HG02943 (cell line): ENCODE results near the gene SLC5A9.
"Not testable (repeated sequence)": the region's sequence is repeated elsewhere in the genome, so short reads cannot be mapped to it uniquely, and the experiment has no call there.

Source experiments
- ATAC-seq: cut with Tn5 transposase; IDR thresholded peaks from one replicate; pipeline ENCODE4 v1.9.1; 2021; ENCODE audit warnings: mild to moderate bottlenecking, low read depth, moderate library complexity; ENCODE audit not compliant: unreplicated experiment

Gene SLC5A9

DNA sequence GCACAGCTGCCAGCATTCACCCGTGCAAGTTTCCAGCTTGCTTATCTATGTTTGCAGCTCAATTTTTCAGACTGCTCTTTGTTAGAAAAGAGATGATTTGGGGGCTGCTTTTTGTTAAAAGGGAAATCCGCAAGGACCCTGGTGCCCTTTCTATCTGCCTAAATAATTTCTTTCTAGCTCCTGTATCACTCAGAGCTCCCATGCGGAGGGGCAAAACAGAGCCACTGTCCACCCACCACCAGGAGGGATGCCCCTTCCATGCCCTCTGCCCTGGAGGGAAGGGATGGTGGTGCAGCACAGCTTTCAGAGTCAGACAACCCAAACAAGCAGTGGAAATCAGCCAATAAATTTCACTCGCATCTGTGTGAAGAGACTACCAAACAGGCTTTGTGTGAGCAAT, 13.9 kb upstream of the SLC5A9 start:
- ATAC-seq: no peak

DNA sequence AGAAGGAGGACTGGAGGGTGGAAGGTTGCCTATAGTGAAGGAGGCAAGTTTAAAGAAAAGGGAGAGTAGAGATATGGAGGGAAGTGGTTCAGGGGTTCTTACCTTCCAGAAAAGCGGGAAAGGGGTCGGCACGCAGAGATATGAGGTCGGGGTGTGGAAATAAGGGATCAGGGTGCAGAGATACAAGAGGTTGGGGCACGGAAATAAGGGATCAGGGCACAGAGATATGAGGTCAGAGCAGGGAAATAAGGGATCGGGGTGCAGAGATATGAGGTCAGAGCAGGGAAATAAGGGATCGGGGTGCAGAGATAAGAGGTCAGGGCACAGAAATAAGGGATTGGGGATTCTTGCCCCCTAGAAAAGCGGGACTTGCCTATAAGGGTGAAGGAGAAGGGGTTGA, 9.1 kb upstream of the SLC5A9 start:
- ATAC-seq: not testable (repeated sequence)

- ATAC-seq: not testable (repeated sequence)
Measured at GRCh38 chr1:48214366-48214765, 8.2 kb upstream of the SLC5A9 start.

- no peak for ATAC-seq
Measured at GRCh38 chr1:48214820-48215219, 7.7 kb upstream of the SLC5A9 start.

- ATAC-seq: no peak
Measured at GRCh38 chr1:48215222-48215621, 7.3 kb upstream of the SLC5A9 start.

- ATAC-seq: no peak
Measured at GRCh38 chr1:48215889-48216288, 6.6 kb upstream of the SLC5A9 start.

DNA sequence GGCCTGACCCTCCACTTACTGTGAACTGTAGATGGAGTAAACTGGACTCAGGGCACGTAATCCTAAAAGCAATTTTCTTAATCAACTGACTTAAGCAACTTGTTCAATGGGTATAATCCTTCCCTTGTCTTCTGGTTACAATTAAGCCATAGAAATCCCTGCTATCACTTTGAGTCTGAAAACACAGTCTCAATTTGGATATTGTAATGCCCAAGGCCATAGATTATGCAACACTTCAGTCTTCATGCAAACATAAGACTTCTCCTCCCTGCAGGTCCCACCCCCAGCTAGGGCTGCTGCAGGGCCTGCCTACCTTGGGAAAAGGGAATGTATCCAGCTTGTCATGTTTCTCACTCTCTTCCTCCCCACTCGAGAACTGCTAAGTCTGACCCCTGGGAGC, 6.2 kb upstream of the SLC5A9 start:
- no peak for ATAC-seq

DNA sequence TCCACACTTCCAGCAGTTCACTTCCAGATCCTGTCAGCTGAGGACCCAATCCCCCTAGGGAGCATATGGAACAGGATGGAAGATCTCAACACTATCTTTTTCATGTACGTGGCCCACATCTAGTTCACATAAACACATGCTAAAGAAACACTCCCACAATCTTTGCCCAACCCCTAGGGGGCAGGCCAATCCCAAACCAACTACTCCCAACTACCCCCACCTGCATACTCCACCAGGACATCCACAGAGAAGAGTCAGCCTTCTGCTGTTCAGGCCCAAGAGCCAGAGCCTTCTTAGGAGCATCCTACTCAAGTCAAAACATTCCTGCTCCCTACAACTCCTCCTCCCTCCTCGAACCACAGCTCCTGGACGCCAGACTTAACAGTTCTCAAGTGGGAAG, 5.6 kb upstream of the SLC5A9 start:
- no peak for ATAC-seq

- no peak for ATAC-seq
Measured at GRCh38 chr1:48217856-48218255, 4.7 kb upstream of the SLC5A9 start.

- ATAC-seq: no peak
Measured at GRCh38 chr1:48219803-48220202, 2.7 kb upstream of the SLC5A9 start.

DNA sequence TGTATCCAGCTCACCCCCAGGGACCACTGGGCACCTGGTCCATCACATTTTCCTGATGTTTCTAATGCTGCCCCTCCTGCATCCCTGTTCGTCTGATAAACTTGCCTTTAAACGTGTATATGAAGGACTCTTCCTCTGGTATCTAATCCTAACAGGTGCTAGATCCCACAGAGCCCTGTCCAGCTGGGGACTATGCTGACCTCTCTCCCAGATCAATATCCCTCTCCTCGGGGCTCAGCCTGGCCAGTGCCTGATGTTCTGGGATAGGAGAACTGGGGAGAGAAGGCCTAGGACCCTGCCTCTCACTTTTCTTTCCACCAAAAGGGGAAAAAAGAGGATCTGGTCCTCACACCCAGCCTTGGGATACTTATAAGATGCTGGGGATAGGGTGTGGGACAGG, 1.4 kb upstream of the SLC5A9 start:
- no peak for ATAC-seq

DNA sequence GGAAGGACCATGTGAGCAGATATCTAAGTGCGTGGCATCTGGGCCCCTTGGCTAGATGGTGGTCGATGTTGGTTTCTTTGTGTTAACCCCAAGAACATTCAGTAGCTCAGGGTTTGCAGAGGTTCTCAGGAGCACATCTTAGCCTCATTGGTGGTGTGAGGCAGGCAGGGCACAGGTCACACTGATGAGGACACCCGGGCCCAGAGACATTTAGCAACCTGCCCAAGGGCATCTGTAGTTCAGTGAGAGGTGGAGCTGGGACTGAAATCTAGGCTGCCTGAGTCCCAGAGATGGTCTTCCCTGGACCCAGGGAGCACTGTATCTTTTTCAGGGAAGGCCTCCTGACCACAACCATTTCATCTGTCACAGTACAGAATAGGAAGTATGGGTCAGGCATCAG, 859 bp upstream of the SLC5A9 start:
- no peak for ATAC-seq

DNA sequence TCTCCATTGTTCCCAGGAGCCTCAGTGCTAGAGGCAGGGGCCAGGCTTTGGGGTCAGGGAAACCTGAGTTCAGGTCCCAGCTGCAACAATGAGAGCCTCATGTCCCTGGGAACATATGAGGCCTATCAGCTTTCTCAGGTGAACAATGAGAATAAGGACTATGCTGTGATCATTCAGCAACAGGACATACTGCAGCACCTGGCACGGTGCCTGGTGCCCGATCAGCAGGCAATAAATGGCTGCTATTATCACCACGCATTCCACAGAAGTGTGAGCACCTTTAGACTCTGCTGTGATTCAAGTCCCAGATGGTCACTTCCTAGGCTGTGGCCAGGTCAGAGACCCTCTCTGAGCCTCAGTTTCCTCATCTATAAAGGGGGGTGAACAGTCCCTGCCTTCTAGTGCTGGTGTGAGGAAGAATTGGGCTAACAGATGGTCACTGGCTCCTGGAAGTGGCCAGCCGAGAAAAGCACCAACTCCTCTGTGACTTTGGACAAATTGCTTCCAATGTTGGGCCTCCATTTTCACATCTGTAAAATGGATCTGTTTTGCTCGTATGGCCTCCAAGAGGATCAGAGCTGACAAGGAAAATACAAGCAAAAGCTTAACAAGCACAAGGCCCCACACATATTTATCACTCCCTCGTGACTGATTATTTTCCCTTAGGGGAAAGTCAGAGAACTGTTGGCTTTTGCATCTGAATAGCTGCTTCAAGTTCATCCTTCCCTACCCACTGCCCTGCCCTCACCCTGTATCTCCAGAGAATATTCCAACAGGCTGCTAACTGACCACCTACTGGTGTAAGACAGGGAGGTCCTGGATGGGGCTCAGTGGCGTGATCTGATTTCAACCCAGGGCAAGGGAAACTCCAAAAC, 1.1 kb downstream of the SLC5A9 start:
- no peak for ATAC-seq

- ATAC-seq: no peak
Measured at GRCh38 chr1:48224791-48225190, 2.3 kb downstream of the SLC5A9 start.

GRCh38 chr1:48225579-48225978, 3.1 kb downstream of the SLC5A9 start:
- ATAC-seq: no peak

DNA sequence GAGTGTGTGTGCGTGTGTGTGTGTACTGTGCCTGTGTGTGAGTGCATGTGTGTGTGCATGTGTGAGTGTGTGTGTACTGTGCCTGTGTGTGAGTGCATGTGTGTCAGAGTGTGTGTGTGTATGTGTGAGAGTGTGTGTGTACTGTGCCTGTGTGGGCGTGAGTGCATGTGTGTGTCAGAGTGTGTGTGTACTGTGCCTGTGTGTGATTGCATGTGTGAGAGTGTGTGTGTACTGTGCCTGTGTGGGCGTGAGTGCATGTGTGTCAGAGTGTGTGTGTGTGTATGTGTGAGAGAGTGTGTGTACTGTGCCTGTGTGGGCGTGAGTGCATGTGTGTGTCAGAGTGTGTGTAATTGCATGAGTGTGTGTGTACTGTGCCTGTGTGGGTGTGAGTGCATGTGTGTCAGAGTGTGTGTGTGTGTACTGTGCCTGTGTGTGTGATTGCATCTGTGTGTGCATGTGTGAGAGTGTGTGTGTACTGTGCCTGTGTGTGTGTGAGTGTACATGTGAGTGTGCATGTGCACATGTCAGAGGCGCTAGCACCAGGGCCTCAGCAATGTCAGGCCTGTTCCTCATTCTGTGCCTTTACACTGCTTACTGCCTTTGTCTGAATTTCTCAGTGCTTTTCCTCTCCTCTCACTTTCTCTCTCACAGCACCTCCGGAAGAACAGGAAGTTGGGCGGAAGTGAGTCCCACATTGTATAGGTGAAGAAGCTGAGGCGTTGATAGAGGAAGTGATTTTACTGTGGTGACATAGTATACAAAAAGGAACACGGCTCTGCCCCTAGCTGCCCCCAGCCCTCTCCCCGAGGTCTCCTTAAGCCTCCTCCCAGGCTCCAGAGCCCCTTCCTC, 4.9 kb downstream of the SLC5A9 start:
- ATAC-seq: no peak

- no peak for ATAC-seq
Measured at GRCh38 chr1:48228156-48228555, 5.6 kb downstream of the SLC5A9 start.

DNA sequence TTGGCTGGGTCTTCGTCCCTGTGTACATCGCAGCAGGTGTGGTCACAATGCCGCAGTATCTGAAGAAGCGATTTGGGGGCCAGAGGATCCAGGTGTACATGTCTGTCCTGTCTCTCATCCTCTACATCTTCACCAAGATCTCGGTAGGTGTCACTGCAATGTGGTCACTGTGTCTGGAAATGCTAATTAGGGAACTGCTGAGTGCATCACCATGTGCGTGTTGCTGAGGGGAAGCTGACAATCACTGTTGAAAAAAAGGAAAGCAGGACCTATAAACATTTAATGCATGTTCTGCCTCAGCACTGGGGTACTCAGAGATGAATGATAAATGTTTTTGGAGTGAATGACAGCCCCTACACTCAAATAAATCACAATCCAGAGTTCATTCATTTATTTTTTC, 6.8 kb downstream of the SLC5A9 start:
- ATAC-seq: no peak

DNA sequence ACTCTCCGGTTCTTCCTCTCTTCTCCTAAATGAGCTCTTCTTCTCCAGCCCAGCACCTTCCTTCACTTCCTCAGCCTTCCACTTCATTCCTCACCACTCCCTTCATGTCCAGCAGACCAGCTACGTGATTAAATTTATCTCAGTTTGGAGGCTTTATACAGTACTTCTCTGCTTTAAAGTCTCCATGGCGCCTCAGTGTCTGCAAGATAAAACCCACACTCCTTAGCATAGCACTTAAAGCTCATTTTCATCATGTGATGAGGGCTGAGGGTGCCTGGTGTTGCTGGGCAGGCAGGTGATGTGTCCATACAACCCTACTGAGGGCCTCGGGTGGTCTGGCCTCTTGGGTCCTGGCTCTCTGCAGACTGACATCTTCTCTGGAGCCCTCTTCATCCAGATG, 7.7 kb downstream of the SLC5A9 start:
- ATAC-seq: no peak

GRCh38 chr1:48232722-48233121, 10.2 kb downstream of the SLC5A9 start:
- no peak for ATAC-seq

DNA sequence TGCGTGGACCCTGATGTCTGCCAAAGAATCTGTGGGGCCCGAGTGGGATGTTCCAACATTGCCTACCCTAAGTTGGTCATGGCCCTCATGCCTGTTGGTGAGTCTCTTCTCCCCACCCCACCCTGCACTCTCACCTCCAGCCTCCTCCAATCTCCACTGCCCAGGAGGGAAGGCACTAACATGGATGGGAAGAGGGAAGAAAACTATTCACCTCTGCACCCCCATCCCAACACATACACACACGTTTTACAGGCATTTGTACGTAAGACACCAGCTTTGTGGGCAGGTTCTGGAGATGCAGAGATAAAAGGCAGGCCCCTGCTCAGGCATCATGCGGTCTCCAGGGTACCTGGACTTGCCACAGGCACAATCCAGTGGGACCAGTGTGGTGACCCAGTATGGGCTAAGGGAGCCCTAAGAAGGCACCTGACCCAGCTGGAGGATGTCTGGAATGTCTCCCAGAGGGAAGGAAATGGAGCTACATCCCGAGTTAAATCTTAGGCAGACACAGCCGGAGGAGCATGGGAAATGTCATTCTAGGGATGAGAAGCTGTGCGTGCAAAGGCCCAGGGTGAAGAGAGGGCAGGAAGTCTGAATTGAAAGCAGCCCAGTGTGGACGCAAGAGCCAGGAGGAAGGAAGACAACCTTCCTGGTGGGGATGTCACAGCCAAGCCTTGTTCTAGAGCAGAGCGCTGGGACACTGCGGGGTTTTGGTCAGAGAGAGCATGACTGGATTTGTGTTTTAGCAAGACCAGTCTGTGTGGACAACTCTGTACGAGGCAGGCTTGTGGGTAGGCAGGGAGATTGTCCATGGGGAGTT, 11.4 kb downstream of the SLC5A9 start:
- ATAC-seq: no peak
